ENCODE results near the gene FGF6.

The FGF6 gene

DNA sequence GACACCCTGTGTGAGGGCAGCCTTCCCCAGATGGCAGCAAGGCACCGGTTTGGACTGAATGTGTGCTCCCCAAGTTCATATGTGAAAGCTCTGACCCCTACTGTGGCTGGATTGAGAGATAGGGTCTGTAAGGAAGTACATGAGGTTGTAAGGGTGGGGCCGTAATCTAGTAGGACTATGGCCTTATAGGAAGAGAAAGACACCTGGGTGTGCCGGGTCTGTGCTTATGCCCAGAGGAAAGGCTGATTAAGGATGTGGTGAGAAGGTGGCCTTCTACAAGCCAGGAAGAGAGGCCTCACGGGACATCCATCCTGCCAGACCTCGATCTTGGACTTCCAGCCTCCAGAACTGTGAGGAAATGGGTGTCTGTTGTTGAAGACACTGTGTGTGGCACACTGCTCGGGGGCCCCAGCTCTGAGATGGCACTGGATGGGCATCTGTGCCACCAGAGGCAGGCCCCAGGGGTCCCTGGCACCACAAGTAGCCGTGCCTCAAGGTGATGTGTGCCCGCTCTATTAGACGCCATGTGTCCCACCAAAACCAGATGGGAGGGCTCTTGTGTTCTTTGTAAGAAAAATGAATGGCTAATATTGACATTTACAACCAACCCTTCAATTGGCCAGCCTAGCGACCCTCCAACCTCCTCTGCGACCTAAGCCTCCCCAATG is 22.0 kb downstream of the FGF6 start:
- TF ChIP-seq EZH2 (IDR thresholded peaks at IDR 0.05; ENCODE audit: borderline replicate concordance, low read depth, low read length, severe bottlenecking) (no peak), CTCF (IDR thresholded peaks at IDR 0.05; ENCODE audit: borderline replicate concordance, extremely low read depth, low read length, poor library complexity, severe bottlenecking) (no peak)
- no peak for DNase-seq
- no peaks in the 10 kb centered on the region for H3K9me3 ChIP-seq (ENCODE audit: insufficient read depth, low read length, severe bottlenecking)

GRCh38 chr12:4422985-4423384 is 22.6 kb downstream of the FGF6 start:
- ATAC-seq (ENCODE audit: insufficient read depth, low read depth) (no peak), DNase-seq (no peak)
- no peaks in the 10 kb centered on the region for H3K4me1 ChIP-seq (ENCODE audit: insufficient read depth, low read length)
- no peaks in the 10 kb centered on the region for H3K27me3 ChIP-seq (ENCODE audit: insufficient read depth, low read length, poor library complexity)
- H3K36me3 ChIP-seq (ENCODE audit: insufficient read depth, low read length), result no peaks in the 10 kb centered on the region
- no peak overlapping the region for H3K4me3 ChIP-seq (ENCODE audit: low read depth in 1 of 2, low read length in 2 of 2)
- no peak overlapping the region for H2AFZ ChIP-seq (ENCODE audit: low read depth, low read length)
- no peaks in the 10 kb centered on the region for H4K20me1 ChIP-seq (ENCODE audit: insufficient read depth, low read length)
- no peak overlapping the region for H3K4me2 ChIP-seq (ENCODE audit: insufficient read depth, low read length)
- H3K9ac ChIP-seq (ENCODE audit: low read depth, low read length), result no peak overlapping the region
- no peak overlapping the region for H3K27ac ChIP-seq (ENCODE audit: low read length)
- no peaks in the 10 kb centered on the region for H3K9me3 ChIP-seq (ENCODE audit: insufficient read depth, low read length, severe bottlenecking)
- no peaks in the 10 kb centered on the region for H3K79me2 ChIP-seq (ENCODE audit: insufficient read depth, low read length)
- TF ChIP-seq CTCF (IDR thresholded peaks at IDR 0.05; ENCODE audit: borderline replicate concordance, extremely low read depth, low read length, poor library complexity, severe bottlenecking) (no peak), EZH2 (IDR thresholded peaks at IDR 0.05; ENCODE audit: borderline replicate concordance, low read depth, low read length, severe bottlenecking) (no peak)

More for the DNA sequence above, 22.0 kb downstream of the FGF6 start:
- no peak for ATAC-seq (ENCODE audit: insufficient read depth, low read depth)
- Histone ChIP-seq H3K36me3 (ENCODE audit: insufficient read depth, low read length) (no peaks in the 10 kb centered on the region), H3K27ac (ENCODE audit: low read length) (no peak overlapping the region), H2AFZ (ENCODE audit: low read depth, low read length) (no peak overlapping the region), H3K79me2 (ENCODE audit: insufficient read depth, low read length) (no peaks in the 10 kb centered on the region), H4K20me1 (ENCODE audit: insufficient read depth, low read length) (no peaks in the 10 kb centered on the region), H3K27me3 (ENCODE audit: insufficient read depth, low read length, poor library complexity) (no peaks in the 10 kb centered on the region), H3K4me1 (ENCODE audit: insufficient read depth, low read length) (no peaks in the 10 kb centered on the region), H3K9ac (ENCODE audit: low read depth, low read length) (no peak overlapping the region), H3K4me3 (ENCODE audit: low read depth in 1 of 2, low read length in 2 of 2) (no peak overlapping the region), H3K4me2 (ENCODE audit: insufficient read depth, low read length) (no peak overlapping the region)

DNA sequence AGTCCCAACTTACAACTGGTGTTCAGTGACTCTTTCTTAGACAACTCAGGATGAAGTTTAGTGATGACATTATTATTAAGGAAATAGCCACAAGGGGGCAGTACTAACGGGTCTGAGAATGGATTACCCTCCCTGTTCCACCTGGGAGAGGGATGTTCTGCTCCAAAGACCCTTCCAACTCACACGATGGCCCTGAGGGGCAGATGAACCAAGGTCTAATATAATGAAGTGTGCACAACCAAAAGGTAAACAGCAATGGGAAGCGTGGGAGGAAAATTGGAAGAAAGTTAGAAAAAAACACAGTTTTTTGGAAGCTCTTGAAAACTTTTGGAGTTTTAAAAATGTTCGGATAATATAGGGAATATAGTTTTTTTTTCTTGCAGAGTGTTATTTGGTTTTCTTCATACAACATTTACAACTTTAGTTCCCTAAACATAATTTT is 24.0 kb downstream of the FGF6 start:
- H2AFZ ChIP-seq (ENCODE audit: low read depth, low read length), result no peak overlapping the region
- H3K79me2 ChIP-seq (ENCODE audit: insufficient read depth, low read length), result no peaks in the 10 kb centered on the region
- TF ChIP-seq CTCF (IDR thresholded peaks at IDR 0.05; ENCODE audit: borderline replicate concordance, extremely low read depth, low read length, poor library complexity, severe bottlenecking), result peak; percentile 74
- no peak for TF ChIP-seq EZH2 (IDR thresholded peaks at IDR 0.05; ENCODE audit: borderline replicate concordance, low read depth, low read length, severe bottlenecking)

More for the DNA sequence above, 24.0 kb downstream of the FGF6 start:
- DNase-seq, result peak; percentile 25
- Histone ChIP-seq H3K36me3 (ENCODE audit: insufficient read depth, low read length) (no peaks in the 10 kb centered on the region), H3K4me1 (ENCODE audit: insufficient read depth, low read length) (no peaks in the 10 kb centered on the region), H3K9ac (ENCODE audit: low read depth, low read length) (no peak overlapping the region), H3K4me2 (ENCODE audit: insufficient read depth, low read length) (no peak overlapping the region), H3K27me3 (ENCODE audit: insufficient read depth, low read length, poor library complexity) (no peaks in the 10 kb centered on the region), H3K9me3 (ENCODE audit: insufficient read depth, low read length, severe bottlenecking) (no peaks in the 10 kb centered on the region), H3K27ac (ENCODE audit: low read length) (no peak overlapping the region), H3K4me3 (ENCODE audit: low read depth in 1 of 2, low read length in 2 of 2) (no peak overlapping the region), H4K20me1 (ENCODE audit: insufficient read depth, low read length) (no peaks in the 10 kb centered on the region)
- peak; percentile 81 for ATAC-seq (ENCODE audit: insufficient read depth, low read depth)

All from DND-41 (cell line).